SU-DHL-6 (cell line): ENCODE data around the gene FAAH.
"Not testable (repeated sequence)": the region's sequence is repeated elsewhere in the genome, so short reads cannot be mapped to it uniquely, and the experiment has no call there.

Experiments used
- H2AFZ ChIP-seq: fragments of 200-600 bp; sonication (generic); 2 replicates; pipeline ENCODE4 v1.6.1; 2014; ENCODE audit warnings: low read depth, mild to moderate bottlenecking, moderate library complexity, mixed read lengths, antibody characterized with exemption, low read length; ENCODE audit not compliant: severe bottlenecking
- H3F3A ChIP-seq: fragments of 200-600 bp; shearing (Covaris generic); 2 replicates; pipeline ENCODE4 v1.6.0; 2016; ENCODE audit warnings: antibody characterized with exemption, mild to moderate bottlenecking; ENCODE audit not compliant: insufficient read depth
- H3K27ac ChIP-seq: fragments of 200-600 bp; sonication (generic); 2 replicates; pipeline ENCODE4 v1.5.1; 2016; ENCODE audit warnings: low read depth, mild to moderate bottlenecking, low read length, moderate library complexity, mixed read lengths
- H3K27me3 ChIP-seq: fragments of 200-600 bp; sonication (generic), shearing (Covaris generic); 2 replicates; pipeline ENCODE4 v1.6.0; 2014; ENCODE audit warnings: mild to moderate bottlenecking, low read length
- H3K36me3 ChIP-seq: fragments of 200-600 bp; sonication (generic); 2 replicates; pipeline ENCODE4 v1.6.1; 2014; ENCODE audit warnings: mild to moderate bottlenecking, low read length, mixed read lengths
- H3K4me2 ChIP-seq: fragments of 300-600, 200-600 bp; shearing (Covaris generic), sonication (generic); 2 replicates; pipeline ENCODE4 v1.6.0; 2014; ENCODE audit warnings: low read length, low read depth, mild to moderate bottlenecking; ENCODE audit not compliant: poor library complexity, severe bottlenecking
- H3K4me3 ChIP-seq: fragments of 200-600 bp; sonication (generic); 2 replicates; pipeline ENCODE4 v1.5.1; 2014; ENCODE audit warnings: antibody characterized with exemption, low read length, mild to moderate bottlenecking, mixed read lengths; ENCODE audit not compliant: insufficient read depth, poor library complexity, severe bottlenecking
- H3K79me2 ChIP-seq: fragments of 200-600 bp; sonication (generic); 2 replicates; pipeline ENCODE4 v1.6.1; 2014; ENCODE audit warnings: mild to moderate bottlenecking, low read length, moderate library complexity; ENCODE audit not compliant: insufficient read depth
- H3K9ac ChIP-seq: fragments of 200-600 bp; sonication (generic); 2 replicates; pipeline ENCODE4 v1.7.0; 2014; ENCODE audit warnings: mild to moderate bottlenecking, low read length
- H3K9me2 ChIP-seq: fragments of 200-600 bp; sonication (generic); replicated peaks from 2 replicates; pipeline ENCODE4 v1.6.1; 2014; ENCODE audit warnings: low read length; ENCODE audit not compliant: insufficient read depth
- H3K9me3 ChIP-seq: fragments of 200-600 bp; sonication (generic); 2 replicates; pipeline ENCODE4 v1.6.1; 2014; ENCODE audit warnings: low read length, mixed read lengths; ENCODE audit not compliant: insufficient read depth
- H4K20me1 ChIP-seq: fragments of 200-600 bp; sonication (generic); 2 replicates; pipeline ENCODE4 v1.6.1; 2014; ENCODE audit warnings: low read depth, mild to moderate bottlenecking, antibody characterized with exemption, low read length, moderate library complexity, mixed read lengths
- CTCF ChIP-seq: fragments of 200-600 bp; sonication (generic); IDR thresholded peaks from one replicate; pipeline ENCODE4 v1.5.1; 2017; ENCODE audit warnings: antibody characterized with exemption, mild to moderate bottlenecking, low read length, moderate library complexity; ENCODE audit not compliant: insufficient read depth, poor library complexity, severe bottlenecking
- EZH2phosphoT487 ChIP-seq: fragments of 200-600 bp; sonication (generic), shearing (Covaris generic); conservative IDR thresholded peaks from 2 replicates; pipeline ENCODE4 v1.6.1; 2018; ENCODE audit warnings: mild to moderate bottlenecking, antibody characterized with exemption, low read length, moderate library complexity, mixed read lengths

The FAAH gene

GRCh38 chr1:46364612-46365011 lies 29.5 kb upstream of the FAAH start:
- no peaks in the 10 kb centered on the region for H4K20me1 ChIP-seq
- H3K27ac ChIP-seq = no peak overlapping the region
- H3K4me2 ChIP-seq = no peak overlapping the region
- H3K36me3 ChIP-seq = peaks cover 23% of the 10 kb centered on the region; the same call in 1 of the 2 replicates
- TF ChIP-seq EZH2phosphoT487 (no peak), CTCF (no peak)
- no peaks in the 10 kb centered on the region for H3K9me2 ChIP-seq
- no peaks in the 10 kb centered on the region for H3K79me2 ChIP-seq
- H3K9me3 ChIP-seq = no peaks in the 10 kb centered on the region
- H3K9ac ChIP-seq = no peak overlapping the region
- H2AFZ ChIP-seq = no peak overlapping the region
- no peaks in the 10 kb centered on the region for H3F3A ChIP-seq
- H3K4me3 ChIP-seq = no peak overlapping the region
- H3K27me3 ChIP-seq = no peaks in the 10 kb centered on the region

GRCh38 chr1:46365796-46366195 lies 28.3 kb upstream of the FAAH start:
- H3F3A ChIP-seq, H3K9me2 ChIP-seq, H3K79me2 ChIP-seq, H3K4me2 ChIP-seq, H4K20me1 ChIP-seq, H3K4me3 ChIP-seq, H3K9me3 ChIP-seq, H3K9ac ChIP-seq, H3K27me3 ChIP-seq, H2AFZ ChIP-seq, H3K27ac ChIP-seq: not testable (repeated sequence)
- peaks cover 18% of the 10 kb centered on the region; the same call in 1 of the 2 replicates for H3K36me3 ChIP-seq

DNA sequence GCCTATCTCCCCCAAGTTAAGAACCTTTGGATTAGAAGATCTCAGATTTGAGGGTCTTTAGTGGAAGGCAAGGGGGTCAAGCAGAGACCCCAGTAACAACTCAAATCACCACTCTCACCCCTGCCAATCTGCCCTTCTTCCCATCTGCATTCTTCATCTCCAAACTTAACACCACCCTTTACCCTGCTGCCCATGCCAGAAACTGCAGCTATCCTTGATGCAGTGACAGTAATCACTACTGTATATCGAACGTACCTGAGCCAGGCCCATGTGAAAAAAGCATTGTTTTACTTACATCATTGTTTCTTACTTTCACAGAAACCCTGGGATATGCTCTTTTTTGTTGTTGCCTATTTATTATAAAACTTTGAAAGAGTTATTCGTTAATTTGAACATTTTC lies 27.0 kb upstream of the FAAH start:
- Histone ChIP-seq H3K9me2 (no peaks in the 10 kb centered on the region), H3K36me3 (peaks cover 18% of the 10 kb centered on the region; the same call in 1 of the 2 replicates), H3K79me2 (no peaks in the 10 kb centered on the region), H3K9me3 (no peaks in the 10 kb centered on the region), H3K4me2 (no peak overlapping the region), H3F3A (no peaks in the 10 kb centered on the region), H3K4me3 (no peak overlapping the region), H4K20me1 (no peaks in the 10 kb centered on the region), H3K9ac (no peak overlapping the region), H3K27me3 (no peaks in the 10 kb centered on the region), H3K27ac (no peak overlapping the region), H2AFZ (no peak overlapping the region)
- TF ChIP-seq EZH2phosphoT487 (no peak), CTCF (no peak)

- not testable (repeated sequence) for H3K79me2 ChIP-seq, H4K20me1 ChIP-seq, H3K4me2 ChIP-seq, H3K9me2 ChIP-seq, H3K4me3 ChIP-seq, H2AFZ ChIP-seq, H3F3A ChIP-seq, H3K9ac ChIP-seq, H3K27ac ChIP-seq, H3K9me3 ChIP-seq, H3K27me3 ChIP-seq
- H3K36me3 ChIP-seq = peaks cover 15% of the 10 kb centered on the region; the same call in 1 of the 2 replicates
Observed at GRCh38 chr1:46367701-46368100, 26.4 kb upstream of the FAAH start.
